ENCODE measurements around the gene FMN2. TPM values are rescaled to one million over a fixed set of nuclear protein-coding genes. Genes with fewer than 3 reads are reported as not detected.

Gene FMN2
- total RNA-seq, 1 donor from 2014 or later: 4.3 TPM

GRCh38 chr1:240399381-240399780 lies 307.7 kb downstream of the FMN2 start:
- H3K4me1 Mint-ChIP-seq (ENCODE audit: unreplicated experiment): no peaks in the 10 kb centered on the region
- H3K4me3 Mint-ChIP-seq: no peak overlapping the region
- DNase-seq (ENCODE audit: extremely low spot score, unreplicated experiment): no peak
- TF ChIP-seq CTCF (conservative IDR thresholded peaks at IDR 0.05): no peak
- no peaks in the 10 kb centered on the region for H3K9me3 Mint-ChIP-seq
- H3K36me3 Mint-ChIP-seq: no peaks in the 10 kb centered on the region
- no peaks in the 10 kb centered on the region for H3K27me3 Mint-ChIP-seq
- H3K27ac Mint-ChIP-seq: no peak overlapping the region

GRCh38 chr1:240401731-240402130 lies 310.0 kb downstream of the FMN2 start:
- no peak for TF ChIP-seq CTCF (conservative IDR thresholded peaks at IDR 0.05)
- no peak overlapping the region for H3K4me3 Mint-ChIP-seq
- H3K4me1 Mint-ChIP-seq (ENCODE audit: unreplicated experiment): peaks cover 4% of the 10 kb centered on the region
- H3K27me3 Mint-ChIP-seq: no peaks in the 10 kb centered on the region
- no peaks in the 10 kb centered on the region for H3K9me3 Mint-ChIP-seq
- no peaks in the 10 kb centered on the region for H3K36me3 Mint-ChIP-seq
- H3K27ac Mint-ChIP-seq: no peak overlapping the region
- no peak for DNase-seq (ENCODE audit: extremely low spot score, unreplicated experiment)

GRCh38 chr1:240402326-240402725 lies 310.6 kb downstream of the FMN2 start:
- H3K4me3 Mint-ChIP-seq: no peak overlapping the region
- no peaks in the 10 kb centered on the region for H3K36me3 Mint-ChIP-seq
- peaks cover 4% of the 10 kb centered on the region for H3K4me1 Mint-ChIP-seq (ENCODE audit: unreplicated experiment)
- no peaks in the 10 kb centered on the region for H3K9me3 Mint-ChIP-seq
- H3K27me3 Mint-ChIP-seq: no peaks in the 10 kb centered on the region
- DNase-seq (ENCODE audit: extremely low spot score, unreplicated experiment): no peak
- H3K27ac Mint-ChIP-seq: no peak overlapping the region
- TF ChIP-seq CTCF (conservative IDR thresholded peaks at IDR 0.05): no peak

GRCh38 chr1:240404286-240404685 lies 312.6 kb downstream of the FMN2 start:
- no peak for DNase-seq (ENCODE audit: extremely low spot score, unreplicated experiment)
- no peaks in the 10 kb centered on the region for H3K36me3 Mint-ChIP-seq
- H3K4me1 Mint-ChIP-seq (ENCODE audit: unreplicated experiment): peaks cover 4% of the 10 kb centered on the region
- no peaks in the 10 kb centered on the region for H3K9me3 Mint-ChIP-seq
- H3K4me3 Mint-ChIP-seq: no peak overlapping the region
- no peak for TF ChIP-seq CTCF (conservative IDR thresholded peaks at IDR 0.05)
- no peak overlapping the region for H3K27ac Mint-ChIP-seq
- no peaks in the 10 kb centered on the region for H3K27me3 Mint-ChIP-seq

- no peaks in the 10 kb centered on the region for H3K36me3 Mint-ChIP-seq
- no peaks in the 10 kb centered on the region for H3K27me3 Mint-ChIP-seq
- H3K9me3 Mint-ChIP-seq: no peaks in the 10 kb centered on the region
- no peak for DNase-seq (ENCODE audit: extremely low spot score, unreplicated experiment)
- peaks cover 4% of the 10 kb centered on the region for H3K4me1 Mint-ChIP-seq (ENCODE audit: unreplicated experiment)
- TF ChIP-seq CTCF (conservative IDR thresholded peaks at IDR 0.05): no peak
- no peak overlapping the region for H3K4me3 Mint-ChIP-seq
- H3K27ac Mint-ChIP-seq: no peak overlapping the region
These were observed 314.1 kb downstream of the FMN2 start for GRCh38 chr1:240405751-240406150.

- Mint-ChIP-seq H3K4me3 (no peak overlapping the region), H3K27ac (no peak overlapping the region), H3K9me3 (no peaks in the 10 kb centered on the region), H3K36me3 (no peaks in the 10 kb centered on the region), H3K27me3 (no peaks in the 10 kb centered on the region), H3K4me1 (ENCODE audit: unreplicated experiment) (peaks cover 4% of the 10 kb centered on the region)
- TF ChIP-seq CTCF (conservative IDR thresholded peaks at IDR 0.05): no peak
- no peak for DNase-seq (ENCODE audit: extremely low spot score, unreplicated experiment)
These were observed 315.7 kb downstream of the FMN2 start for GRCh38 chr1:240407407-240407806.

All from type B pancreatic cell (in vitro differentiated cells).